SU-DHL-6 (cell line): ENCODE results near the gene ULK3.

Experiments
- H2AFZ ChIP-seq: fragments of 200-600 bp; sonication (generic); 2 replicates; pipeline ENCODE4 v1.6.1; 2014; ENCODE audit warnings: low read depth, mild to moderate bottlenecking, moderate library complexity, mixed read lengths, antibody characterized with exemption, low read length; ENCODE audit not compliant: severe bottlenecking
- H3F3A ChIP-seq: fragments of 200-600 bp; shearing (Covaris generic); 2 replicates; pipeline ENCODE4 v1.6.0; 2016; ENCODE audit warnings: antibody characterized with exemption, mild to moderate bottlenecking; ENCODE audit not compliant: insufficient read depth
- H3K27ac ChIP-seq: fragments of 200-600 bp; sonication (generic); 2 replicates; pipeline ENCODE4 v1.5.1; 2016; ENCODE audit warnings: low read depth, mild to moderate bottlenecking, low read length, moderate library complexity, mixed read lengths
- H3K27me3 ChIP-seq: fragments of 200-600 bp; sonication (generic), shearing (Covaris generic); 2 replicates; pipeline ENCODE4 v1.6.0; 2014; ENCODE audit warnings: mild to moderate bottlenecking, low read length
- H3K36me3 ChIP-seq: fragments of 200-600 bp; sonication (generic); 2 replicates; pipeline ENCODE4 v1.6.1; 2014; ENCODE audit warnings: mild to moderate bottlenecking, low read length, mixed read lengths
- H3K4me2 ChIP-seq: fragments of 300-600, 200-600 bp; shearing (Covaris generic), sonication (generic); 2 replicates; pipeline ENCODE4 v1.6.0; 2014; ENCODE audit warnings: low read length, low read depth, mild to moderate bottlenecking; ENCODE audit not compliant: poor library complexity, severe bottlenecking
- H3K4me3 ChIP-seq: fragments of 200-600 bp; sonication (generic); 2 replicates; pipeline ENCODE4 v1.5.1; 2014; ENCODE audit warnings: antibody characterized with exemption, low read length, mild to moderate bottlenecking, mixed read lengths; ENCODE audit not compliant: insufficient read depth, poor library complexity, severe bottlenecking
- H3K79me2 ChIP-seq: fragments of 200-600 bp; sonication (generic); 2 replicates; pipeline ENCODE4 v1.6.1; 2014; ENCODE audit warnings: mild to moderate bottlenecking, low read length, moderate library complexity; ENCODE audit not compliant: insufficient read depth
- H3K9ac ChIP-seq: fragments of 200-600 bp; sonication (generic); 2 replicates; pipeline ENCODE4 v1.7.0; 2014; ENCODE audit warnings: mild to moderate bottlenecking, low read length
- H3K9me2 ChIP-seq: fragments of 200-600 bp; sonication (generic); replicated peaks from 2 replicates; pipeline ENCODE4 v1.6.1; 2014; ENCODE audit warnings: low read length; ENCODE audit not compliant: insufficient read depth
- H3K9me3 ChIP-seq: fragments of 200-600 bp; sonication (generic); 2 replicates; pipeline ENCODE4 v1.6.1; 2014; ENCODE audit warnings: low read length, mixed read lengths; ENCODE audit not compliant: insufficient read depth
- H4K20me1 ChIP-seq: fragments of 200-600 bp; sonication (generic); 2 replicates; pipeline ENCODE4 v1.6.1; 2014; ENCODE audit warnings: low read depth, mild to moderate bottlenecking, antibody characterized with exemption, low read length, moderate library complexity, mixed read lengths
- CTCF ChIP-seq: fragments of 200-600 bp; sonication (generic); IDR thresholded peaks from one replicate; pipeline ENCODE4 v1.5.1; 2017; ENCODE audit warnings: antibody characterized with exemption, mild to moderate bottlenecking, low read length, moderate library complexity; ENCODE audit not compliant: insufficient read depth, poor library complexity, severe bottlenecking
- EZH2phosphoT487 ChIP-seq: fragments of 200-600 bp; sonication (generic), shearing (Covaris generic); conservative IDR thresholded peaks from 2 replicates; pipeline ENCODE4 v1.6.1; 2018; ENCODE audit warnings: mild to moderate bottlenecking, antibody characterized with exemption, low read length, moderate library complexity, mixed read lengths

Gene ULK3

GRCh38 chr15:74786551-74787165 is 56.3 kb downstream of the ULK3 start:
- Histone ChIP-seq H3K9ac (peak overlapping the region; percentile 99), H3K36me3 (no peaks in the 10 kb centered on the region), H2AFZ (no peak overlapping the region), H3K27ac (peak overlapping the region; percentile 96), H3K27me3 (no peaks in the 10 kb centered on the region), H3K79me2 (peaks cover 79% of the 10 kb centered on the region), H3K4me2 (peak overlapping the region; percentile 73), H3F3A (peaks cover 88% of the 10 kb centered on the region), H3K4me3 (peak overlapping the region; percentile 37), H3K9me2 (no peaks in the 10 kb centered on the region), H4K20me1 (no peaks in the 10 kb centered on the region), H3K9me3 (no peaks in the 10 kb centered on the region)
- TF ChIP-seq CTCF (no peak), EZH2phosphoT487 (no peak)
